Stimulated activated CD8-positive, alpha-beta memory T cell treated with anti-CD3 and anti-CD28 coated beads, Interleukin-4, amount 100 ng/mL, for 48 hours (primary cell): ENCODE measurements around the gene ZNF814.
"Not testable (repeated sequence)": the region's sequence is repeated elsewhere in the genome, so short reads cannot be mapped to it uniquely, and the experiment has no call there.

ENCODE experiments used
- DNase-seq: peaks from one replicate; pipeline ENCODE4 v3.0.0-alpha.2; 2020

Gene ZNF814

DNA sequence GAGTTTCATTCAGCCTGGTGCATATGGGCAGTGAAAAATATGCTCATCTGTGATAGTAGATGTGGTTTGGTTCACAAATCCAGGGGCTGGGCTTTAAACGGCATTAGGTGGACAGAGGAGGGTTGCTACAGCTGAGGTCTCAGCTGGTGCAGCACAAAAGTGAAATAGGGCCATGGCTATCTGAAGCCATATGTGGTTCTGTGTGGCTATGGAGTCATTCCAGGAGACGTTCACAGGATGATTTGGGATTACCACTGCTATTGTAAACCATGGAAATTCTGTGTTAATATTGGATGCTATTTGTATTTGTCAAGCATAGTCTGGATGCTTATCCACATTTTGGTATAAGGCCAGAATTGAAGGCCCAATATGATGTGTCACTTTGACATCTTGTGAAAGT is 34.7 kb downstream of the ZNF814 start:
- not testable (repeated sequence) for DNase-seq

GRCh38 chr19:57851812-57852603 is 36.8 kb downstream of the ZNF814 start:
- DNase-seq: not testable (repeated sequence)

- DNase-seq: peak; percentile 46
Measured at GRCh38 chr19:57850553-57851017, 38.3 kb downstream of the ZNF814 start.

GRCh38 chr19:57849666-57850473 is 39.0 kb downstream of the ZNF814 start, which contains the start of gene ZNF587:
TSS of gene ZNF587 (plus strand) at chr19:57849859. CDS start at chr19:57850039, 180 bp downstream.
- peak; percentile 83 for DNase-seq

DNA sequence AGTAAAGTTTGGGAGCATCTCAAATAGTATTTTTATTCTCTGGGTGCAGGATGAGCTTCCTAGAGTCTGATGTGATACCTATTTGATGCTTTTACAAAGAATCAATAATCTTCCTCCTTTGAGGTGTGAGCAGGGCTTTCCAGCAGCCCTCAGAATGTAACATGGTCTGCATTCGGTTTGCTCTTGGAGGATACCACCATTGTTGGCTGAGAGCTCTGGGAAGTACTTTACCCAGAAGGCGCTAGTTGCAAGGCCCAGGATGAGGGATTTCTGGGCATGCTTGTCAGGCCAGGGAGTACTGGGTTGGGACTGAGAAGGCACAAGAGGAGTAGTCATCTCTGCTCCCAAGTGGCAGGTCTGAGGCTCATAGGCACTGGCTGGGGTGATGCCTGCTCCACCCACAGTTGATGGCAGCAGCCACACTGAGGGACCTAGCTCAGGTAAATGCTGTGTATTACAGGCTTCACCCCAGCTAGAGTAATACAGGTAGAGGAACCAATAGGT is 39.6 kb downstream of the ZNF814 start:
- not testable (repeated sequence) for DNase-seq

DNA sequence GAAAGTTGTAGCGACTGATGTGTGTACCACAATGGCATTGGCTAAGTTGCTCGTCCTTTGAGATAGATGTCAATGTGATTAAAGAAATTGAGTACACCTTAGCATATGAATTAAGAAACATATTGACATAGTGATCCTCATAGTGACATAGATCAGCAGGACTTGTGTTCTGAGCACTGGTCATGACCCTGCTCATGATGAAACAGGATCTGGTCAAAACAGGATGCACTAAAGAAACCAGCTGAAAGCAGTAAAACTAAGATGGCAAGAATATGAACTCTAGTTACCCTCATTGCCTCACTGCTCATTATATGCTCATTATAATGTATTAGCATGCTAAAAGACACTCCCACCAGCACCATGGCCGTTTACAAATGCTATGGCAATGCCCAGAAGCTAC is 41.7 kb downstream of the ZNF814 start:
- not testable (repeated sequence) for DNase-seq

DNA sequence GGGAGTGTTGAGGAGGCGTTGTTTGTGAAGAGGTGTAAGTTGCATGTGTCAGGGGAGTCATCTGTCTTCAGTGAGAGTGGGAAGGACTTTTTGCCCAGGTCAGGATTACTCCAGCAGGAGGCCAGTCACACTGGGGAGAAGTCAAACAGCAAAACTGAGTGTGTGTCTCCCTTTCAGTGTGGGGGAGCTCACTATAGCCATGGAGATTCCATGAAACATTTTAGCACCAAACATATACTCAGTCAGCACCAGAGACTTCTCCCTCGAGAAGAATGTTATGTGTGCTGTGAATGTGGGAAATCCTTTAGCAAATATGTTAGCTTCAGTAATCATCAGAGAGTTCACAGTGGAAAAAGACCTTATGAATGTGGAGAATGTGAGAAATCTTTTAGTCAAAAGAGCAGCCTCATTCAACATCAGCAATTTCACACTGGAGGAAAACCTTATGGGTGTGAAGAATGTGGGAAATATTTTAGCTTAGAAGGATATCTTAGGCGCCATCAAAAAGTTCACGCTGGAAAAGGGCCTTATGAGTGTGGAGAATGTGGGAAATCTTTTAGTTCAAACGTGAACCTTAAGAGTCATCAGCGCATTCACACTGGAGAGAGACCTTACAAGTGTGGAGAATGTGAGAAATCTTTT is 47.6 kb downstream of the ZNF814 start:
- no peak for DNase-seq

DNA sequence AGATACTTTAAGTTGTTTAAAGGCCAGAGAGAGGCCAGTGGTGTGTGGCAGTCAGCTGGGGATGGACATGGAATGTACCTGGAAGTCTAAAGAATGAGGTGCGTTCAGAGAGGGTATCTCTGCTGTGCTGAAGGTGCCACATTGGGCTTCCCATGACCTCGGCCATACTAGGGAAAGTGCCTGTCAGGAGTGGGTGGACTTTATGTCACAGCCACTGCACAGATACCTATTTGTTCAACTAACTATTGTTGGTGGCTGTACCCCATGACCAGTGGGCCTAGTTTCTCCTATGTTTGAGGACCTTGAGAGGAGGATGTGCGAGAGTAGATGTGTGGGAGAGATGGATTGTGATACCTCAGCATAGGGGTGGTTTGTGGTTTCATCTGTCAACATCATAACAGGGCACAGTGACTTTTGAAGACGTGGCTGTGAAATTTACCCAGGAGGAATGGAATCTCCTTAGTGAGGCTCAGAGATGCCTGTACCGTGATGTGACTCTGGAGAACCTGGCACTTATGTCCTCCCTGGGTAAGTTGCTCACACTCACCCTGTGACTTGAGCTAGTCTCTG is 50.1 kb downstream of the ZNF814 start:
- not testable (repeated sequence) for DNase-seq

DNA sequence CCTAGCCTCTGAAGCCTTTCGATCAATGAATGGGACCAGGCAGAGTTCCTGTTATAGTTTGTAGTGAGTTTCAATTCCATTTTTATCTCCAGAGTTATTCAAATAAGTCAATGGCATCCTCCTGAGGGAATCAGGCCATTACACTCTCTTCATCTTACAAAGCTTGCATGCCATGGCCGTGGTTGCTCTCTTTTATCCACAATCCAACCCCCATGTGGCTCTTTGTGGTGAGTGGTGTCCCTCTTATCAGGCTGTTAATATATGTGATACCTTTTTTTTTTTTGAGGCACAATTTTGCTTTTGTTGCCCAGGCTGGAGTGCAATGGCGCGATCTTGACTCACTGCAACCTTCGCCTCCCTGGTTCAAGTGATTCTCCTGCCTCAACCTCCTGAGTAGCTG is 51.8 kb downstream of the ZNF814 start:
- DNase-seq: not testable (repeated sequence)

- peak; percentile 65 for DNase-seq
Measured at GRCh38 chr19:57830071-57830602, 58.7 kb downstream of the ZNF814 start, which contains the start of gene ZNF587B. TSS of gene ZNF587B (plus strand) at chr19:57830299. CDS start at chr19:57830529, 230 bp downstream.

DNA sequence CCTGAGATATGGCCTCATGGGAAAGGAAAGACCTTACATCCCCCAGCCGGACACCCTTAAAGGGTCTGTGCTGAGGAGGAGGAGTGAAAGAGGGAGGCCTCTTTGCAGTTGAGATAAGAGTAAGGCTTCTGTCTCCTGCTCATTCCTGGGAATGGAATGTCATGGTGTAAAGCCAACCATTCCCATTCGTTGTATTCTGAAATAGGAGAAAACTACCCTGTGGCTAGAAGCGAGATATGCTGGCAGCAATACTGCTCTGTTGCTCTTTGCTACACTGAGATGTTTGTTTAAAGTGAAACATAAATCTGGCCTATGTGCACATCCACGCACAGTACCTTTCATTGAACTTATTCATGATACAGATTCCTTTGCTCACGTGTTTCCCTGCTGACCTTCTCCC is 59.5 kb downstream of the ZNF814 start:
- no peak for DNase-seq

GRCh38 chr19:57825511-57825910 is 63.3 kb downstream of the ZNF814 start:
- DNase-seq: no peak

DNA sequence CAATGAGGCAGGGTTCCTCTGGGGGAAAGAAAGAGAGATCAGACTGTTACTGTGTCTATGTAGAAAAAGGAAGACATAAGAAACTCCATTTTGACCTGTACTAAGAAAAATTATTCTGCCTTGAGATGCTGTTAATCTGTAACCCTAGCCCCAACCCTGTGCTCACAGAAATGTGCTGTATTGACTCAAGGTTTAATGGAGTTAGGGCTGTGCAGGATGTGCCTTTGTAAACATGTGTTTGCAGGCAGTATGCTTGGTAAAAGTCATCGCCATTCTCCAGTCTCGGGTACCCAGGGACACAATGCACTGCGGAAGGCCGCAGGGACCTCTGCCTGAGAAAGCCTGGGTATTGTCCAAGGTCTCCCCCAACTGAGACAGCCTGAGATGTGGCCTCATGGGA is 65.2 kb downstream of the ZNF814 start:
- not testable (repeated sequence) for DNase-seq

- DNase-seq: not testable (repeated sequence)
Measured at GRCh38 chr19:57823155-57823554, 65.7 kb downstream of the ZNF814 start.

DNA sequence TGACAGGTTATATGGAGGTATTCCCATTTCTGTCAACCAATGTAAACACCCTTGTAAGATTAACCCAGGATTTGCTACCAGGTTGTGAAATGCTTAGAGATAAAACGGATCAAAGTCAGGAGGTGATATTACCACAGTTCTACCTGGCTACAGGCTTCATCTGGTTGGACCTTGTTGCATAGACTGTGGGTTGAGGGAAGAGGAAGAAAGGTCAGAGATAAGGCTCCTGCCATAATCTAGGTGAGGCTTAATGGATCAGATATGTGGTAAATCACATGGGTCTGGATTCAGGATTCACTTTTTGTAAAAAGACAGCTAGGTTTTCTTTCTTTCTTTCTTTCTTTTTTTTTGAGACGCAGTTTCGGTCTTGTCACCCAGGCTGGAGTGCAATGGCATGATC is 67.3 kb downstream of the ZNF814 start:
- not testable (repeated sequence) for DNase-seq

DNA sequence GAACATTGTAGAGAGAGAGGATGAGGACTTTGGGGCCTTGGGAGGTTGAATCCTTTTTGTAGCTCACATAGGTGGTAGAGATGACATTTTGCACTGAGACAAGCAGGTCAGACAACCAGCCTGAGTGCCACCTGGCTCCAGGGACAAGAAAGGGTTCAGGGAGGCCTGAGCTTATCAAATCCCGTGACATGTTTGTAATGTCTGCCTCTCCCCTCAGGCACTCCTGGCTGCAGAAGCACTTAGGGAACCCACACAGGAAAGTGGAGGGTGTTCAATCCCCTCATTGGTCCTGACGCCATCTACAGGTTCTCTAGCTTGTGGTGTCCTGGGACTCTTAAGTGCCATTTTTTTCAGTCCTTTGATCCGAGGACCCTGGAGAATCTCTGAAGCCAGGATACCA is 67.7 kb downstream of the ZNF814 start:
- not testable (repeated sequence) for DNase-seq

GRCh38 chr19:57820599-57820998 is 68.2 kb downstream of the ZNF814 start:
- DNase-seq: no peak

DNA sequence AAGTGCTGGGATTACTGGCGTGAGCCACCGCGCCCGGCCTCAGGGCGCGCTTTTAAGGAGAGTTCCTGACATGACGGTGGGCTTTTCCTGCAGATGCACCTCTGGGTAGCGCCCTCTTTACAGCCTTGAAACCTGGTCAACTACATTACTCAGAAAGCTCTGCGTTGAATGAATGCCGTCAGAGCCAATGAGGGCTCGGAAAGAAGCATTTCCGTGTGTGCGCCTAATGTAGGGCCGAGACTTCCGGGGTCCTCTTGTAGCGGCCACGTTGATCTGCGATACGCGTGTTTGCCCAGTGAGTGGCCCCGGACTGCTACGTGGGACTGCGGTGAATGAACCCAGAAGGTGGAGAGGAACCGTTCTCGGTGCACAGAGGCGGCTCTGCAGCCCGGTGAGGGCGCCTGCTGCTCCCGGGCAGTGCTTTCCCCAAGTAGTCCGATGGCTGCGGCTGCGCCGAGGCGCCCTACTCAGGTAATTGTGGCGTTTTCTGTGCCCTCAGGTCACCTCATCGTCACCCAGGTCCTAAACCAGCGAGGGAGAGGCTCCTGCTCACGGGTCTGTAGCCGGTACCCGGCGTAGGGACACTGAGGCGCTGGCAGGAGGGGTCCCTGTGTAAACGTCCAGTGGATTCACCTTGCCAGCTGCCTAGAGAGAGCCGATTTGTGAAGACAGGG is 69.2 kb downstream of the ZNF814 start:
- peak; percentile 82 for DNase-seq

GRCh38 chr19:57818378-57818777 is 70.5 kb downstream of the ZNF814 start:
- no peak for DNase-seq

GRCh38 chr19:57817976-57818375 is 70.9 kb downstream of the ZNF814 start:
- no peak for DNase-seq

- DNase-seq: no peak
Measured at GRCh38 chr19:57816652-57817051, 72.2 kb downstream of the ZNF814 start.
